ENCODE measurements around the gene HS3ST3B1. TPM values are rescaled to one million over a fixed set of nuclear protein-coding genes. Genes with fewer than 3 reads are reported as not detected.

The HS3ST3B1 gene
- total RNA-seq, 1 experiment from 2014 or later: 0.33 TPM

DNA sequence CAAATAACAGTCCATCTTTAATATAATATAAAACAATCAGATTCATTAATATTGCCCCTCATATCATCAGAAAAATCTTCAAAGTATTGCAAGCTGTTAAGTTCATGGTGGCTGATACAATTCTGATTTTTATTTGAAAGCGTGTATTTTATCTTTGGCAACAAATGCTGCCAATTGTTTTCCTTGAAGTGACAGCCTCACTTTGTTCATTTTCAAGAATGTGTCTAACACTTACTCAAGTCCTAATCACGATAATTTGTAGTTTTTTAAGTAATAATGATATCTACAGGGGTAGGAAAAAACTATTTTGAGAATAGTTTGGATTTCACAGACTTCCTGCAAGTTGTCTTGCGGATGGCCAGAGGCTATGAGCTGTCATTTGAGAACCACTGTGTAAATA, 75.8 kb downstream of the HS3ST3B1 start:
- Histone ChIP-seq H3K27me3 (ENCODE audit: low read length) (peaks cover 57% of the 10 kb centered on the region), H3K79me2 (ENCODE audit: low read length) (no peaks in the 10 kb centered on the region), H3K4me2 (ENCODE audit: low read length) (no peak overlapping the region), H3K4me3 (ENCODE audit: low read length) (no peak overlapping the region), H3K36me3 (ENCODE audit: low read depth, low read length) (no peaks in the 10 kb centered on the region), H3K9me2 (replicated peaks; ENCODE audit: low read length) (no peaks in the 10 kb centered on the region), H3K9ac (ENCODE audit: low read length) (no peak overlapping the region), H3K4me1 (ENCODE audit: insufficient read depth, low read length) (no peaks in the 10 kb centered on the region), H3K9me3 (ENCODE audit: low read length) (no peaks in the 10 kb centered on the region), H2AFZ (ENCODE audit: low read length) (no peak overlapping the region), H3F3A (ENCODE audit: low read length, unreplicated experiment) (no peaks in the 10 kb centered on the region), H3K27ac (ENCODE audit: low read length) (no peak overlapping the region), H4K20me1 (ENCODE audit: low read length) (no peaks in the 10 kb centered on the region)
- intact Hi-C loops (cut with micrococcal nuclease): no loop called here
- BruUV-seq (replicated peaks): no TSS peak
- POLR2A ChIA-PET (ENCODE audit: unreplicated experiment): no interaction called here
- CTCF ChIA-PET: no interaction called here
- ATAC-seq (no peak), DNase-seq (peak; percentile 16)
- TF ChIP-seq EZH2 (IDR thresholded peaks at IDR 0.05; ENCODE audit: low read length, unreplicated experiment) (no peak), CTCF (conservative IDR thresholded peaks at IDR 0.05; ENCODE audit: low read depth, low read length) (no peak), EZH2phosphoT487 (IDR thresholded peaks at IDR 0.05; ENCODE audit: borderline replicate concordance, low read length) (no peak)

- H3K27ac ChIP-seq (ENCODE audit: low read length): no peak overlapping the region
- H3K9ac ChIP-seq (ENCODE audit: low read length): no peak overlapping the region
- no peaks in the 10 kb centered on the region for H3K4me1 ChIP-seq (ENCODE audit: insufficient read depth, low read length)
- ChIA-PET CTCF (no interaction called here), POLR2A (ENCODE audit: unreplicated experiment) (no interaction called here)
- no peaks in the 10 kb centered on the region for H3K36me3 ChIP-seq (ENCODE audit: low read depth, low read length)
- H3K4me3 ChIP-seq (ENCODE audit: low read length): no peak overlapping the region
- TF ChIP-seq CTCF (conservative IDR thresholded peaks at IDR 0.05; ENCODE audit: low read depth, low read length) (no peak), EZH2phosphoT487 (IDR thresholded peaks at IDR 0.05; ENCODE audit: borderline replicate concordance, low read length) (no peak), EZH2 (IDR thresholded peaks at IDR 0.05; ENCODE audit: low read length, unreplicated experiment) (no peak)
- no peaks in the 10 kb centered on the region for H3K9me2 ChIP-seq (replicated peaks; ENCODE audit: low read length)
- BruUV-seq (replicated peaks): no TSS peak
- no peaks in the 10 kb centered on the region for H3K9me3 ChIP-seq (ENCODE audit: low read length)
- ATAC-seq: no peak
- H2AFZ ChIP-seq (ENCODE audit: low read length): no peak overlapping the region
- no peaks in the 10 kb centered on the region for H3K79me2 ChIP-seq (ENCODE audit: low read length)
- H4K20me1 ChIP-seq (ENCODE audit: low read length): no peaks in the 10 kb centered on the region
- H3K27me3 ChIP-seq (ENCODE audit: low read length): peaks cover 60% of the 10 kb centered on the region
- intact Hi-C loops (cut with micrococcal nuclease): no loop called here
- no peaks in the 10 kb centered on the region for H3F3A ChIP-seq (ENCODE audit: low read length, unreplicated experiment)
- DNase-seq: no peak
- H3K4me2 ChIP-seq (ENCODE audit: low read length): no peak overlapping the region
Observed at GRCh38 chr17:14381606-14382005, 80.7 kb downstream of the HS3ST3B1 start.

DNA sequence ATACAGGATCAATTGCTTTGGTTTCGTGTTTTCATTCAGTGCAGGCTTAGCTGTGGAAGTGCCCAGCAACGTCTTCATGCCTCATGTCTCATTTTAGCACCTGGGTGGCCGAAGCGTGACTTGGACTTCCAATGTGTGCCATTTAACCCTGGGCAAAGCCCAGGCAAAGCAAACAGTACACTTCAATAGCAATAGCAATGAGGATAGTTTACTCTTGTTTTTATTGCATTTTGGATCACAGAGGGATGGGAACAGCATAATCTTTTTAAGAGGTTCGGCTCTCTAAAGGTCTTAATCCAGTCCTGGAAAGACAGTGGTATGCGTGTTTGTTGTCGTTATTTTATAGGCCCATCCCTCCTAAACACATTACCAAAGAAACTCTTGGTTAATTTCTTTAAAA, 86.2 kb downstream of the HS3ST3B1 start:
- no peak for TF ChIP-seq EZH2phosphoT487 (IDR thresholded peaks at IDR 0.05; ENCODE audit: borderline replicate concordance, low read length)
- TF ChIP-seq EZH2 (IDR thresholded peaks at IDR 0.05; ENCODE audit: low read length, unreplicated experiment): no peak
- no peak for TF ChIP-seq CTCF (conservative IDR thresholded peaks at IDR 0.05; ENCODE audit: low read depth, low read length)

More for the DNA sequence above, 86.2 kb downstream of the HS3ST3B1 start:
- ATAC-seq (no peak), DNase-seq (no peak)
- intact Hi-C loops (cut with micrococcal nuclease): no loop called here
- H3K9me2 ChIP-seq (replicated peaks; ENCODE audit: low read length): no peaks in the 10 kb centered on the region
- H3K27ac ChIP-seq (ENCODE audit: low read length): no peak overlapping the region
- H3K4me3 ChIP-seq (ENCODE audit: low read length): no peak overlapping the region
- no peak overlapping the region for H3K9ac ChIP-seq (ENCODE audit: low read length)
- CTCF ChIA-PET: no interaction called here
- POLR2A ChIA-PET (ENCODE audit: unreplicated experiment): no interaction called here
- no peaks in the 10 kb centered on the region for H3K4me1 ChIP-seq (ENCODE audit: insufficient read depth, low read length)
- no peaks in the 10 kb centered on the region for H3F3A ChIP-seq (ENCODE audit: low read length, unreplicated experiment)
- H3K9me3 ChIP-seq (ENCODE audit: low read length): no peaks in the 10 kb centered on the region
- H4K20me1 ChIP-seq (ENCODE audit: low read length): no peaks in the 10 kb centered on the region
- no peak overlapping the region for H2AFZ ChIP-seq (ENCODE audit: low read length)
- H3K36me3 ChIP-seq (ENCODE audit: low read depth, low read length): no peaks in the 10 kb centered on the region
- no peaks in the 10 kb centered on the region for H3K79me2 ChIP-seq (ENCODE audit: low read length)
- BruUV-seq (replicated peaks): no TSS peak
- peaks cover 67% of the 10 kb centered on the region for H3K27me3 ChIP-seq (ENCODE audit: low read length)
- H3K4me2 ChIP-seq (ENCODE audit: low read length): no peak overlapping the region
